ENCODE results near the gene STMN3.

- no peak for TF ChIP-seq CTCF (IDR thresholded peaks at IDR 0.05)
- TF ChIP-seq POLR2A (IDR thresholded peaks at IDR 0.05) = no peak
Observed at GRCh38 chr20:63690003-63690897, 37.0 kb upstream of the STMN3 start.
